ENCODE results near the gene MXRA8. TPM values are rescaled to one million over a fixed set of nuclear protein-coding genes. Genes with fewer than 3 reads are reported as not detected.
A peak's percentile ranks its signal among the peaks of the same experiment; 100 is the strongest.

The MXRA8 gene
- total RNA-seq, 2 donors from 2014 or later: 28.3 to 29.2 TPM

DNA sequence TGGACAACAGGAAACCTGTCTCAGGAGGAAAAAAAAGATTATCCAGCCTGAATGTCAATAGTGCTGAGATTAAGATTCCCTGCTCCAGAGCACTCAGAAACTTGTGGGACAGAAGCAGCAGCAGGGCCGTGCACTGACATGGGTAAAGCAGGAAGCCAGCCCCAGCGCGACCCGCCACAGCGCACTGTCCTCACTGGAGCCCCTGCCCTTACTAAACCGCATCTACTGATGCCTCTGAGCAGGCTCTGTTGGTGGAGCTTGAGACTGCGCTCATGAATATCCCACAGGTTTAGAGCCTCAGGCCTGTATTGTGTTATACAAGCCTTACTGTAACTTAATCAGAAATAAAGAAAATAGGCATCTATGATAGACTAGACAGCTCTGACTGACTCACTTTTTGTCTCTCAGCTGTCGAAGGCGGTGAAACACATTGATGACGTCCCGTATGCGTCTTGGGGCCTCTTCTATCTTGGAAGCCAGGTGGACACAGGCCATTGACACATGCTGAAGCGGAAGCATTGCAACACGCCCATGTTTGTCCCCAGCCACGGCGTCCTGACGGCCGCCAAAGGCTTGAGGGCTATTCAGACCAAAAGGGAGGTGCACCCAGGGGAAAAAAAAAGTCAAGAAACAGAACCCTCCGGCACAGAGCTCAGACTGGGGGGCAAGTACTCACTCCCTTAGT, 39.6 kb upstream of the MXRA8 start:
- Histone ChIP-seq H3K9me3 (ENCODE audit: control insufficient read depth, low read length) (no peaks in the 10 kb centered on the region), H3K9ac (ENCODE audit: extremely low read depth, low read length, poor library complexity, severe bottlenecking) (peak overlapping the region; percentile 90), H3K4me3 (ENCODE audit: low read length) (peak overlapping the region; percentile 98), H3K27me3 (ENCODE audit: control insufficient read depth, insufficient read depth, low read length, poor library complexity, severe bottlenecking) (no peaks in the 10 kb centered on the region), H3K4me1 (ENCODE audit: control insufficient read depth, insufficient read depth, low read length) (peaks cover 20% of the 10 kb centered on the region), H3K27ac (ENCODE audit: low read depth, low read length) (no peak overlapping the region), H3K36me3 (ENCODE audit: control insufficient read depth, insufficient read depth, low read length) (peaks cover 70% of the 10 kb centered on the region)
- Mint-ChIP-seq H3K9me3 (no peaks in the 10 kb centered on the region), H3K4me1 (peaks cover 25% of the 10 kb centered on the region), H3K4me3 (peak overlapping the region; percentile 88), H3K36me3 (ENCODE audit: low read depth) (peaks cover 69% of the 10 kb centered on the region), H3K27ac (peak overlapping the region; percentile 93), H3K27me3 (ENCODE audit: insufficient read depth) (no peaks in the 10 kb centered on the region)
- 74 to 81% methylated on average over 18 to 19 of the region's 19 CpGs for WGBS, 2 experiments (ENCODE audit: insufficient coverage in 1 of 2, insufficient read length in 1 of 2)
- TF ChIP-seq, protein P1, sequence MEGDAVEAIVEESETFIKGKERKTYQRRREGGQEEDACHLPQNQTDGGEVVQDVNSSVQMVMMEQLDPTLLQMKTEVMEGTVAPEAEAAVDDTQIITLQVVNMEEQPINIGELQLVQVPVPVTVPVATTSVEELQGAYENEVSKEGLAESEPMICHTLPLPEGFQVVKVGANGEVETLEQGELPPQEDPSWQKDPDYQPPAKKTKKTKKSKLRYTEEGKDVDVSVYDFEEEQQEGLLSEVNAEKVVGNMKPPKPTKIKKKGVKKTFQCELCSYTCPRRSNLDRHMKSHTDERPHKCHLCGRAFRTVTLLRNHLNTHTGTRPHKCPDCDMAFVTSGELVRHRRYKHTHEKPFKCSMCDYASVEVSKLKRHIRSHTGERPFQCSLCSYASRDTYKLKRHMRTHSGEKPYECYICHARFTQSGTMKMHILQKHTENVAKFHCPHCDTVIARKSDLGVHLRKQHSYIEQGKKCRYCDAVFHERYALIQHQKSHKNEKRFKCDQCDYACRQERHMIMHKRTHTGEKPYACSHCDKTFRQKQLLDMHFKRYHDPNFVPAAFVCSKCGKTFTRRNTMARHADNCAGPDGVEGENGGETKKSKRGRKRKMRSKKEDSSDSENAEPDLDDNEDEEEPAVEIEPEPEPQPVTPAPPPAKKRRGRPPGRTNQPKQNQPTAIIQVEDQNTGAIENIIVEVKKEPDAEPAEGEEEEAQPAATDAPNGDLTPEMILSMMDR (conservative IDR thresholded peaks at IDR 0.05): no peak
- no peak for DNase-seq

DNA sequence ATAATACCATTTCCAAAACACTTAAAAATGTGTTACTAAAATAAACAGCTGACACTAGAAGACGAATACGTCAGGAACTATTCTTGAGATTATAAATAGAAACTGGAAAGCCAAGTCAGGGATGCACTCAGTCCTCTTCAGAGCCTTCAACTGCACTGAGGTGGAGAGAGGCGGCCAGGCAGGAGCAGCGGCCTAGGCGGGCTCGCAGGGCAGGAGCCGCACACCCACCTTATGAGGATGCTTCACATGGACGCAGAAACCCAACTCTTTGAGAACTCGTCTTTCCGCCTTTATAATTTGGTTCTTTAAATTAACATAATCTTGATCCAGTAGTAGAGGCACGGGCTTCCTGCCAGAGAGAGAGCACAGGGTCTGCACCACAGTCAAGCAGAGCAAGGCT, 36.8 kb upstream of the MXRA8 start:
- TF ChIP-seq, protein P1 (conservative IDR thresholded peaks at IDR 0.05): no peak
- Histone ChIP-seq H3K4me1 (ENCODE audit: control insufficient read depth, insufficient read depth, low read length) (peaks cover 5% of the 10 kb centered on the region), H3K9me3 (ENCODE audit: control insufficient read depth, low read length) (no peaks in the 10 kb centered on the region), H3K4me3 (ENCODE audit: low read length) (no peak overlapping the region), H3K9ac (ENCODE audit: extremely low read depth, low read length, poor library complexity, severe bottlenecking) (no peak overlapping the region), H3K27ac (ENCODE audit: low read depth, low read length) (no peak overlapping the region), H3K36me3 (ENCODE audit: control insufficient read depth, insufficient read depth, low read length) (peaks cover 75% of the 10 kb centered on the region), H3K27me3 (ENCODE audit: control insufficient read depth, insufficient read depth, low read length, poor library complexity, severe bottlenecking) (no peaks in the 10 kb centered on the region)
- no peaks in the 10 kb centered on the region for H3K27me3 Mint-ChIP-seq (ENCODE audit: insufficient read depth)
- H3K36me3 Mint-ChIP-seq (ENCODE audit: low read depth): peaks cover 75% of the 10 kb centered on the region
- H3K4me3 Mint-ChIP-seq: no peak overlapping the region
- H3K27ac Mint-ChIP-seq: peak overlapping the region; percentile 62
- WGBS, 2 experiments (ENCODE audit: insufficient coverage in 1 of 2, insufficient read length in 1 of 2): 98 to 100% methylated on average over 3 to 11 of the region's 11 CpGs
- DNase-seq: no peak
- peaks cover 8% of the 10 kb centered on the region for H3K4me1 Mint-ChIP-seq
- no peaks in the 10 kb centered on the region for H3K9me3 Mint-ChIP-seq

DNA sequence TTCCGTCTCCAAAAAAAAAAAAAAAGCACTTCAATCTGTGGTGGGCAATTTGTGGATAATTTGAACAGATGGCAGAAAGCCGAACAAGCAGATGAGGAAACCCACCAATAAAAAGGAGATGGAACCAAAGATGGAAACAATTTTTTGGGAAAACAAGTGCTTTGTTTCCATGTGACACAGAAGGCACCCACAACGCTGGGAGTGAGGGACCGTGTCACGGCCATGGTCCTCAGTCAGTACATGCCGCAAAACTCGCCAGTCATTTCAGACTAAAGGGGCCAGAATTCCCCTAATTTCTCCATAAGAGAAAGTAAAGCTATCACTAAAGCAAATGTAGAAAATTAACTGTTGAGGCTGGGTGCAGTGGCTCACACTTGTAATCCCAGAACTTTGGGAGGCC, 35.8 kb upstream of the MXRA8 start:
- Mint-ChIP-seq H3K9me3 (no peaks in the 10 kb centered on the region), H3K4me1 (peaks cover 4% of the 10 kb centered on the region), H3K4me3 (no peak overlapping the region), H3K27me3 (ENCODE audit: insufficient read depth) (no peaks in the 10 kb centered on the region), H3K27ac (no peak overlapping the region), H3K36me3 (ENCODE audit: low read depth) (peaks cover 83% of the 10 kb centered on the region)
- Histone ChIP-seq H3K4me3 (ENCODE audit: low read length) (no peak overlapping the region), H3K9ac (ENCODE audit: extremely low read depth, low read length, poor library complexity, severe bottlenecking) (no peak overlapping the region), H3K36me3 (ENCODE audit: control insufficient read depth, insufficient read depth, low read length) (peaks cover 86% of the 10 kb centered on the region), H3K9me3 (ENCODE audit: control insufficient read depth, low read length) (no peaks in the 10 kb centered on the region), H3K27ac (ENCODE audit: low read depth, low read length) (no peak overlapping the region), H3K27me3 (ENCODE audit: control insufficient read depth, insufficient read depth, low read length, poor library complexity, severe bottlenecking) (no peaks in the 10 kb centered on the region), H3K4me1 (ENCODE audit: control insufficient read depth, insufficient read depth, low read length) (peaks cover 5% of the 10 kb centered on the region)
- no peak for DNase-seq
- TF ChIP-seq, protein P1 (conservative IDR thresholded peaks at IDR 0.05): no peak
- WGBS, 2 experiments (ENCODE audit: insufficient coverage in 1 of 2, insufficient read length in 1 of 2): 98 to 100% methylated on average over 7 of the region's 7 CpGs

Data from endodermal cell (in vitro differentiated cells).